Stromal cell of bone marrow (primary cell): ENCODE results near the gene SNRK.

Source experiments
- DNase-seq: peaks from one replicate; pipeline ENCODE4 v3.0.0-alpha.2; 2012; ENCODE audit warnings: low read depth

The SNRK gene, protein sequence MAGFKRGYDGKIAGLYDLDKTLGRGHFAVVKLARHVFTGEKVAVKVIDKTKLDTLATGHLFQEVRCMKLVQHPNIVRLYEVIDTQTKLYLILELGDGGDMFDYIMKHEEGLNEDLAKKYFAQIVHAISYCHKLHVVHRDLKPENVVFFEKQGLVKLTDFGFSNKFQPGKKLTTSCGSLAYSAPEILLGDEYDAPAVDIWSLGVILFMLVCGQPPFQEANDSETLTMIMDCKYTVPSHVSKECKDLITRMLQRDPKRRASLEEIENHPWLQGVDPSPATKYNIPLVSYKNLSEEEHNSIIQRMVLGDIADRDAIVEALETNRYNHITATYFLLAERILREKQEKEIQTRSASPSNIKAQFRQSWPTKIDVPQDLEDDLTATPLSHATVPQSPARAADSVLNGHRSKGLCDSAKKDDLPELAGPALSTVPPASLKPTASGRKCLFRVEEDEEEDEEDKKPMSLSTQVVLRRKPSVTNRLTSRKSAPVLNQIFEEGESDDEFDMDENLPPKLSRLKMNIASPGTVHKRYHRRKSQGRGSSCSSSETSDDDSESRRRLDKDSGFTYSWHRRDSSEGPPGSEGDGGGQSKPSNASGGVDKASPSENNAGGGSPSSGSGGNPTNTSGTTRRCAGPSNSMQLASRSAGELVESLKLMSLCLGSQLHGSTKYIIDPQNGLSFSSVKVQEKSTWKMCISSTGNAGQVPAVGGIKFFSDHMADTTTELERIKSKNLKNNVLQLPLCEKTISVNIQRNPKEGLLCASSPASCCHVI

DNA sequence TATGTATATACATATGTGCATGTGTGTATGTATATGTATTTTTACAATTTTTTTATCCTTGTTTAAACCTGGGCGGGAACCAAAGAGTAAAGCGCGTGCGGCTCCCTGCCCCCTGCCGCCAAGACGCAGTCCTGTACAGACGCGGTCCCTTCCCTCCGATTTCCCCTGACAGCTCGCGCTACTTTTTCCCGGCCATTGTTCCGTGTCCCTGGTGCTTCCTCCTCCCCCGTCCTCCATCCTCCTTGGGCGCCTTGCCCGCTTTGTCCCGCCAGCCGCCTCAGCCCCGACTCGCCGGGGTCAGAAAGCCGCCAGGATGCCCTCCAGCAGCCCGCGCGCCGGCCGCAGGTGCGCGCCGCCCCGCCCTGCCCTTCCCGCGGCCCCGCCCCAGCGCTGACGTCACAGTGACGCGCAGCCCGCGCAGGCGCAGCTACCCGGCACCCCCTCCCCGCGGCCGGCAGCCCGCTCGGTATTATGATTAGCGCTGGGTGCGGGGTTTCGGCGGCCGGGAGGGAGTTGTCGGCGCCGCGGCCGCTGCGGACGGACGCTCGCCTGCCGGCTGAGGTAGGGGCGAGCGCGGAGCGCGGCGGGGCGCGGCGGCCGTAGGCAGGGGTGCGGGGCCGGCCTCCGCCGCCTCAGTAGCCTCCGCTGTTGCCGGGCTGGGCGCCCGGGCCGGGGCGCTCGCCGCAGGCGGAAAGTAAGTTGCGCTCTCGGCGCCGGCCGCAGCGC lies at the start of gene SNRK:
Gene SNRK (plus strand): TSS at position 426 of the 726 bp plus-strand sequence. CDS start 16,664 bp downstream, outside the sequence.
- peak; percentile 46 for DNase-seq

- DNase-seq = no peak
Measured at GRCh38 chr3:43238801-43239200, 47.5 kb upstream of the SNRK start.

DNA sequence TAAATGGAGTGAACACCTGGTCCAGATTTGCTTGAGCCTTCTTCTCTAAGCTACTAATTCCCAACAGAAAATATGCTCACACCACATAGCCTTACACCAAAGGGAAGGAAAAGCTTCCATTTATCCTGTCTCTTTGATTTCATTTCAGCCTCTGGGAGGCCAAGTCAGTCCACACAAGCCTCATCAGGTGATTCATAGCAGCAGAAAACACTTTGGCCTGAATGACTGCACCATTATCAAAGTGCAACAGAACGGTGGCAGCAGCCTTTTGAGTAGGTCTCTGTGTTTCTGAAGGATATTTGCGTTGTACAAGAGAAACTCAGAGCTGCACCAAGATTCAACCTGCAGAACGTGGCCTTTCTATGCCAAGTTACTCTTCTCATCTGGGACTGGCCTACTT lies 46.6 kb upstream of the SNRK start:
- DNase-seq = no peak

- DNase-seq = no peak
Measured at GRCh38 chr3:43243590-43244587, 42.5 kb upstream of the SNRK start.

GRCh38 chr3:43244694-43245093 lies 41.6 kb upstream of the SNRK start:
- DNase-seq = no peak

DNA sequence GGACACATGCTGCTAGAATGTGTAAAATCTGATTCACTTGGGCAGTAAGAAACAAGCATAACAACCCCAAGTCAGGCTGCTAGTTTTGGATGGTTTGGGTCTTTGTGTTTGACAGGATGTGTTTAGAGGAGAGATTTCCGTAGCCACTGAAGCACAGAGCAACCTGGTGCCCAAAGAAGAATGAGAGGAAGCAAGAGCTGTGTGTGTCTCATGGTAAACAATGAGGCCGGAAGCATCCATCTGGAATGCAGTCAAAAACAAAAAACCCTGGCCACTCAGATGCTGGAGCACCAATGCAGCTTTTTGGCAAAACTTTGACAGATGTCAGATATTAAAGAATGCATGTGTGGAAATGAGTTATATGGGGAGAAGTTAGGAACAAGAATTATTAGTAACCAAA lies 39.4 kb upstream of the SNRK start:
- DNase-seq = no peak

GRCh38 chr3:43247561-43248184 lies 38.7 kb upstream of the SNRK start:
- no peak for DNase-seq

DNA sequence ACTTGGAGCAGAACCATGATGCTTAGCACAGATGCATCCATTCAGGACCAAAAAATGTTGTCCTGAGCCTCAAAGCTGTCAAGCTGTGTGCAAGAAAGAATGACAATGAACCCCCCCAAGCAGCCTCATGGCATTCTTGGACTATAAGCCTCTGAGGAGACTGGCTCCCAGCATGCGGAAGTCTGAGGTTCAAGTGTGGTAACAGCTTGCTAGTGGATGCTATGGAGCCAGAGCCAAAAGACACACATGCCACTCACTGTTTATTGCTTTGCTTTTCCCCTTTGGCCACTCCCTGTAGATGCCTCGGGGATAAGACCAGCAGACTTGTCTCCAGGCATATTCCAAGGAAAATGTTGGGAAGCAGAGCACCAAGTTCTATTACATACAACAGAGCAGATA lies 38.2 kb upstream of the SNRK start:
- no peak for DNase-seq

DNA sequence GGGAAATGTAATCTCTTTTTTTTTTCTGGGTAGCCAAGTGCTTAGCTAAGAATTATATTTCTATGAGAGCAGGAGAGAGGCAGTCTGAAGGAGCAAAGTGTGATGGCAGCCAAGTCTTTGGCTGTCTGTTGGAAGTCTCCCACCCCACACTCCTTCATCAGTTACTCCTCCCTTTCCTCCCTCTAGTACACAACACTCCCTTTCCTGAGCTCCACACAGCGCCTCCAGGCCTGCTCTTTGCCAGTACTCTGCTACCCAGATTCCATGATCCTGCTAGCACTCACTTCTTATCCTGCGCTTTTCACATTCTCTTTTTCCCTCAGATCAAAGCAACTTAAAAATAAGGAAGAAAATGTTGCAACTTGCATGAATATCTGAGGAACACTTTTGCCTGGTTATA lies 37.4 kb upstream of the SNRK start:
- no peak for DNase-seq

- DNase-seq = no peak
Measured at GRCh38 chr3:43249405-43249804, 36.9 kb upstream of the SNRK start.

- no peak for DNase-seq
Measured at GRCh38 chr3:43253294-43253693, 33.0 kb upstream of the SNRK start.

DNA sequence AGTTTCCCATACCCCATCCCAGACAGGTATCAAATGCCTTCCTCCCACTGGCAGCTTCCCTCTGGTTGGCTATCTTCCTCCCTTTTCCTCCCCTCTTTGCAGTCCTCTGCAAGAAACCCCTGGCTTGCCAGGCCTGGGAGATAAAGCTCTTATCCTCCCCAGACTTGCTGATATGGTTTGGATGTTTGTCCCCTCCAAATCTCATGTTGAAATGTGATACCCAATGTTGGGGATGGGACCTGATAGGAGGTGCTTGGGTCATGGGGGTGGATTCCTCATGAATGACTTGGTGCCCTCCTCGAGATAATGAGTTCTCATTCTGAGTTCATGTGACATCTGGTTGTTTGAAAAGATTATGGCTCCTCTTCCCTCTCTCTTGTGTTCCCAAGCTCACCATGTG lies 32.2 kb upstream of the SNRK start:
- DNase-seq = no peak

- DNase-seq = no peak
Measured at GRCh38 chr3:43255662-43256061, 30.7 kb upstream of the SNRK start.

DNA sequence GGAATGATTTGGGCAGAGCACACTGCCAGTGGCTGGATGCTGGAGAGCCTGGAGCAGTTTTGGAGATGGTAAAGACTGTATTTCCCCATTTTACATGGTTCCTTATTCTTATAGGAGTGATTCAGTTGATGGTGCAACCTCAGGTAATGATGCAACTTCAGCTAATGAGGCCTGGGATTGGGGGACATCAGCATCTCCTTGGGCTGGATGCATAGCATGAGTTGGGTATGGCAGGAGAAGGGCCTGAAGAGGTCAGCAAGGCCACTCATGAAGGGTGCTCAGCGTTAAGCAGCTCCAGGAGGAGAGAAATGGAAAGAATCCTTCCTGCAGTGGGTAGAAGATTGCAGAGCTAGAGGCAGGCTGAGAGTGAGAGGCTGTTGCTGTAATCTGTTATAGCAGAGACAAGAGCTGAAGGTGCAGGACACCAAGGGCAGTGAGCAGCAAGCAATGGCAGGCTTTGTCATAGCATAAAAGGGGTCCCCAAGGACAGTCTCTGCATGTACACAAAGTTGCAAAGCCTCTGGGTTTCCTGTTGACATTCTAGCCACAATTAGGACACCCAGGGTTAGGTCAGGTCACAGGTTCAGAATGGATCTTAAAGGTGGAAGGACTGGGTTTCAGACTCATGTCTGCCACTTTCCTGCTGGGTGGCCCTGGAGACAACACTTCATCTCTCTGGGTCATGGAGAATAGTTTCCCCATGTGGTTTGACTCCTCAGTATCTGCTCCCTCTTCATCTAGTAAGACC lies 29.5 kb upstream of the SNRK start:
- DNase-seq = no peak

DNA sequence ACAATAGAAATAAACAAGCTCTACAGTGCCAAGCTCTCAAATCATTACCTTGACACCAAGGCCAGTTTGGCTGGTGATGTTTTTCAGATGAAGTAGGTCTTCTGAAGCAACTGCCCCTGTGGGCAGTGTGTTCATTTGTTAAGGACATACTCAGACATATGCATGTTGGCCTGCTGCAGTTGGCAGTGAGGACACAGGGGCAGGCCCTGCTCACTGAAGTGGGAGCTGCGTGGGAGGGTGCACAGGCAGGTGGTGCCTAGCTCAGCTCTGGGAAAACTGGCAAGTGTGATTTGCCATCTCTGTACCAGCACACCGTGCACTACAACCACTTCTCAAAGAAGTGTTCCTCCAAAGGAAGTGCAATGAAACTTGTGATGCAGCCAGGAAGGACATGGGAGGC lies 28.5 kb upstream of the SNRK start:
- DNase-seq = no peak

GRCh38 chr3:43259626-43260025 lies 26.7 kb upstream of the SNRK start:
- no peak for DNase-seq

- no peak for DNase-seq
Measured at GRCh38 chr3:43260412-43260811, 25.9 kb upstream of the SNRK start.

DNA sequence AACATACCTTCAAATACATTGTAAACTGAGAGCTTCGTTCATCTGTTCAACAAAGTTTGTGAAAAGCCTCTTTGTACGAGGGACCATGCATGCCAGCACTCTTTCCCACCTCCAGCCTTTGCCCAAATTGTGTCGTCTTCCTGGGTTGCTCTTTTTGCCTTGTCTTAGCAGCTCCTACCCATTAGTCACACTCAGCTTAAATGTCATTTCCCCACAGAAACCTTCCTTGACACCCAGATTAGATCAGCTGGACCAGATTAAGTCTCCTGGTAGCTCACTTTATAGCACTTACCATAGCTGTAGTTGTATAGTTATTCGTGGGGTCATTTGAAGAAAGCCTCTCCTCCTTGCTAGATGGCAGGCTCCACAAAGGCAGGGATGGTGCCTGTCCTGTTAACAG lies 24.1 kb upstream of the SNRK start:
- DNase-seq = no peak

DNA sequence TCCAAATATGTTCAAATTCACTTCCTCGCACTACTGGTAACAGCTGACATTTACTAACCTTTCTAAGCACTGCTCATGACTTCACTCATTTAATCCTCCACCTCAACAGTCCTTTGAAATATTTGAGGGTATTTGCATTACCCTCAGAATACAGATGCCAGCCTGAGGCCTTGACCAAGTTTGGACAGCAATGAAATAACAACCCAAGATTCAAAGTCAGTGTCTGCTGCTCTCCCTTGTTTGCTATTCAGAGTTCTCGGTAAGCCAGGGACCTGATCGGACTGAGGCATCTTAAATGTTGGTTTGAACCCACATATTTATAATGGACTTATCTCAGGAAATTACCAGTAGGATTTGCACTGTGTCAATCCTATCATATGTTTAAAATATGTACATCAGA lies 19.9 kb upstream of the SNRK start:
- DNase-seq = no peak

- no peak for DNase-seq
Measured at GRCh38 chr3:43266995-43267394, 19.3 kb upstream of the SNRK start.
